ENCODE measurements around the gene ABCG5.

- no peak for TF ChIP-seq CTCF (IDR thresholded peaks at IDR 0.05; ENCODE audit: insufficient read depth, low read length, poor library complexity, severe bottlenecking)
- no peak for TF ChIP-seq EZH2phosphoT487 (conservative IDR thresholded peaks at IDR 0.05; ENCODE audit: low read length)
Observed at GRCh38 chr2:43885132-43885632, 46.5 kb upstream of the ABCG5 start.
